HL-60/S4 treated with retinoic acid at 250 ng/mL for 4 days and 3 days (cell line): ENCODE measurements around the gene ELMO1.

Experiments used
- in situ Hi-C: fragments of 300-500 bp; cut with MboI; formaldehyde crosslinking; loops from 2 replicates; pipeline ENCODE4 v1.7.0; 2022; ENCODE audit warnings: low sequenced_read_pairs

The ELMO1 gene

DNA sequence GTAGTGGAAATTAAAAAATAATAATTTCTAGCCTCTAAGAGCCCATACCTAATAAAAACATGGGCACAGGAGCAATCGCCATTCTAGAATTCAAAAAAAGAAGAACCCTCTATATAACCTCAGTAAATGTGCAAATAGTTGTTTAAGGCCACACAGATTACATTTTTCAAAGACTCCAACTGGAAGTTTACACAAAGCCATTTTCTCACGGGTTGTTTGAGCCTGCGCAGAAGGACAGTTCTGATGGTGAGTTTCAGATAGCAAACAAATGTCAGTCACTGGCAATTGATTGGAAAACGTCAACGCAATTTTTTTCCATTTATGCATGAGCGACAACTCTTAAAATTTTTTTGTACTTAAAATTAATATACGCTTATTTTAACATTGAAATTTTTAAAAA lies 23.0 kb upstream of the ELMO1 start:
- in situ Hi-C loops: no loop called here

DNA sequence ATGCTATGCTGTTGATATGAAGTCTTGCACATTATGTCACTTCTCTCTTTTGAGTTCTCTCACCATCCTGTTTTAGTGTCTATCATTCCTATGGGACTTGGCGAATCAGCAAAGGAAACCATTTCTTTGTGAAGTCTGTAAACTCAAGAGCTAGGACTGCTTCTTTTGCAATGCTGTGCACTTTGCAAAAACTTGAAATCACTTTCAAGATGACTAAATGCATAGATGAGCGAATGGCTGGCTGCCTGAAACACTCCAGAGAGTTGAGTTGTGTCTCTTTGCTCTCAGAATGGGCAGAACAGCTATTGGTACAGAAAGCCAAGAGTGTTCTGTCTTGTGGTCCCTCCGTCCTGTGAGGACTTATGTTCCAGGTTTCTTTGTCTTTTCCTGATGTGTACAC lies 18.3 kb upstream of the ELMO1 start:
- in situ Hi-C loops: no loop called here

DNA sequence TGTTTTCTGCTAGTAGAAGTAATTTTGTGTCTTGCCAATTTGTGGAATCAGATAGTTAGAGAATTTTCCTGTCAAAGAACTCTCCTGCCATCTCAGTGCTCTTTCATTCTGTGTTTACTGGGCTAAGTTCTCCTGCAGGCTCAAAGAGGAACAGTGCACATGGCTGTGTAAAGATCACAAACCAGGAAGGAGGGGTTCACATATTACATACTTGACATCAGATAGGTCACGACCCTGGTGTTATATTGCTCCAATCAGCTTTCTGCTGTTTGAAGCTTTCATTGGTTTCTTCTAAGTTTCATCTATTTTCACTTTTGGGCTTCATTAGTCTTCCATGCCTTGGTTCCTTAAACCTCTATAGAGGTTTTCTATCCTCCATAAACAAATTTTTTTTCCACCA lies 13.5 kb upstream of the ELMO1 start:
- in situ Hi-C loops: no loop called here

DNA sequence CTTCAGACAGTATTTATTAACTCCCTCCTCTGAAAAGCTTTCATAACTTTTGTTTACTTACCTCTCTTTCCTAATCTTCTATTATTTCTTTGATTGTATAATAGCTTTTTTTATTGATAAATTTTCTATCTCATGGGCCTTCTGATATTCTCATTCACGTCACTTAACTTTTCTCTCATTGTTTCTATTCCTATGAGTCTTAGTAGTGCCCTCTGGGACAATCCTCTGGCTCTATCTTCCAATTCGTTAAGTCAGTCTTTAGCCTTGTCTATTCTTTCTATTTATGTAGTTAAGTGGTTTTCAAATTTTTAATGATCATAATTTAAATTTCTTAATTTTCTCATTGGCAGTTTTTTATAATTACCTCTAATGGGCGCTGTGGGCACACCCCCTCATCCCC lies 6.4 kb upstream of the ELMO1 start:
- in situ Hi-C loops: no loop called here

DNA sequence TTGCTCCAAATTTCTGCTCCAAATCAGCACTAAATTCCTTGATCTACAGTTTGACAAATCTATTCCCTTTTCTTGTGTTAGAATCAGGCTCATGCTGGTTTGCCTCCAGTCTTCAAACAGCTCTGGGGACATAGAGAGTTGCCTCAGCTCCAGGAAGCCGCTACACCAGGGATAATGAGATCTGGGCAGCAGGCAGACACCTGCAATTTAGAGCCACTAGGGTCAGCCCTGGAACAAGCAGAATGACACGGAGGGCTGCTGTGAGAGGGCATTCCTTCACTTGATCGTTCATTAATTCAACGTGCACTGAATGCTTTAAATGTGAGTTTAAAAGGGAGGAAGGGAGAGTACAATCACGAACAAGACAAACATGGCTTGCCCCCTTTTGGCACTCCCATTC lies 3.7 kb upstream of the ELMO1 start:
- in situ Hi-C loops: no loop called here

DNA sequence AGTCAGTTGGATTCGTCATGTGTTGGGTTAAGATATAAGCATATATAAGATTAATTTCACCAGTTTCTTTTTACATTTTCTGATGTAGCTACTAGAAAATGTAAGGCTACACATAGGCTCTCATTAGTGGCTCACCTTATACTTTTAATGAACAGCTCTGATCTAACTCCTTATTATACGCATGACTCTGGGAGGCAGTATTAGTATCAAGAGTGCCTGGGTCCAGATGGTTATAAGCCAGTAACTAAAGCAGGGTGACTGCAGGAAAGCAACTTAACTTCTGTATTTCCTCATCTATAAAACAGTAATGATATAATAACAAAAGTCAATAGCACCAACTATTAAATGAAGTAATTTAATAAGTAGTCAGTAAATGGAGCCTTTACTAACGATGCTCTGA lies 1.4 kb upstream of the ELMO1 start:
- in situ Hi-C loops: no loop called here

DNA sequence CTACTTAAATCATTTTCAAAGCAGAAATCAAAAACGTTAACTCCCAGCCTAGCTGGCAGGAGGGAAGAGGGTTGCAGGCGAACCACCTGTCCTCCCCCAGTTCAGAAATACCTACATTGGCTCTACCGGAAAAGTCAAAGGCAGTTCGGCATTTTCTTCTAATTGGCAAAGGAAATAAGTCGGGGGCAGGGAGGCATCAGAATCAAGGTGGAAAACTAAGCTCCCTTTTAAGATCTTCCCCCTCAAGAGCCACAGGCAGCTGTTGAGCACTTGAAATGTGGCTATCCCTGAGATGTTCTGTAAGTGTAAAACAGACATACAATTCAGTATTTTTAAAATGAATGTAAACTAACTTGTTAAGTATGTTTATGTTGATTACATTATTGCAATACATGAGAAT lies 957 bp upstream of the ELMO1 start:
- in situ Hi-C loops: no loop called here

DNA sequence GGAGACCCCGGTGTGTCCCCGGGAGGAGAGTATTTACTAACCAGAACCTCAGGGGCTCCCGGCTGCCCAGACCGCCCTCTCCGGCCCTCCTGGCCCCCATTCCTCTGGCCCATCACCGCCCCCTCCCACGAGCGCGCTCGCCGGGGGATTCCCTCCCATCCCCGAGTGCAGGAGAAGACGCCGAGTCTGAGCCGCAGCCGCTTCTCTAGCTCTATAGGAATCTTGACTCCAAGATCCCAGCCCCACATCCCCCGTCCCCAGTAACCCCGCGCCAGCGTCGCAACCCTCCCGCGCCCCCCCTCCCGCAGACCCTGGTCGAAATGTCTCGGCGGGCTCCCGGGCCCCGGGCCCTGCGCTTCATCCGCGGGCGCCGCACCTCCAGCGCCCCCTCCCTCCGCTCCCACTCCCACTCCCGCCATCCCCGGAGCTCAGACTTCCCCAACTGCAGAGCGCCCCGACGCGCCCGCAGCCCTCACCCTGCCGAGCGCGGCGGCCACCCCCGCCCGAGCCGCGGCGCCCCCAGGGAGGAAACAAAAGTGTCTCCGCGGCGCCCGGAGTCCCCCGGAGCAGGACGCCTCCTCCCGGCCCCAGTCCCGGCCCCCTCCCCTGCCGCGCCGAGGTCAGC lies 541 bp downstream of the ELMO1 start:
- in situ Hi-C loops: no loop called here

DNA sequence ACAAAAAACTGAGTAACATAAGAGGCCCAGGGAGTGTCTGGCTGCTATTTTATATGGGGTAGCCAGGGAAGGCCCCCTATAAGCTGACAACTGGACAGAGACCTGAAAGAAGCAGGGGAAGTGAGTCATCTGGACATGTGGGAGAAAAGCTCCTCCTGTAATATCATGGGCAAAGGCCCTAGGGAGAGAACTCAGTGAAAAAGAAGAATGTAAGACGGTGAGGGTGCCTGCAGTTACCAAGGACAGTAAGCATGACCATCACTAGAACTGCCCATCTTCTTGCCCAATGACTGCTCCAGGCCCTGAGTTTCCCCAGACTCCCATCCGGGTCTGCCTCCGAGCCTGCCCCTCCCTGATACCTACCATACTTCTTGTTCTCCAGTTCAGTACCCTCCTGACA lies 2.3 kb downstream of the ELMO1 start:
- in situ Hi-C loops: no loop called here

DNA sequence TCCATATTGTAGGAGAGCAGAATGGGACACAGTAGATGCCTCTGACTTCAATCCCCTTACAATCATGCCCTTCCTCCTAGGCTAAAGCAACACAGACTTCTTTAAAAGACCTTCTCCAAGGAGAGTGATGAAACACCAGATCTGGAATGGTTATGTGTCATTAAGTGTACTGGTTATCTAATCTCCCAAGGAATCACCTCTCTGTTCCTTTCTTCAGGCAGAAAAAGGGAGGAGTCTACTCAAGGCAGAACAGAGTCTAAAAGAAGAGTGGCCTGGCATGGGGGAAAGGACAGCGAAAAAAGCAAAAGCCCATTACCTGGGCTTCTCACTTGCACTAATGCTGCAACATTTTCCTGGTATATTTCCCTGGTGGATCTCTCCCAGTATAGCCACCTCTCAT lies 2.9 kb downstream of the ELMO1 start:
- in situ Hi-C loops: no loop called here

DNA sequence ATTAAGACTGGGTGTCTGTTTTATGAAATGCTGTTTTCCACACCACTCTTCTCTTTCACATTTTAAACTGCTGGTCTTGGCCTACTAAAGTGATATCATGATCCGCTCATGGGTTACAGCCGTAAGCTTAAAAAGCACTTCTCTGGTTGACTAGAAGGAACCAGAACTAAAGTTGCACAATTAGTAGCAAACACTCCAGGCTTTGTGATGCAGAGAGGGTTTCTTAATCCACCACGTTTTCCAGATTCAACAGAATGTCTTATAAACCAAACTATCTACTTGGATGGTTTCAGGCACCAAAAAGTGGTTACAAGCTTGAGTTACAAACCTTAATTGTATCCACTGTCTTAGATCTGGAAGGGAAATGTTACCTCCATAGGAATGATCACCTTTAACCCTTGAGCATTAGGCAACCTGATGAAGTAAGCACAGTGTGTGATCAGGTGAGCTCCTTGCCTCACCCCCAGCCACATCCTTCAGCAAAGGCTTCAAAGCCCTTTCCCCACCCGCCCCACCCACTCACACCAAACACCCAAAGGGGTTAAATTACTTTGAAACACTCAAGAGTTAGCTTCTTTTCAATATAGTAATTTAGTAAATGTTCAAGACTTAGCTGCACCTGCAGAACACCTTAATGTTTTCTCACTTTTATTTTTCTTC lies 3.5 kb downstream of the ELMO1 start:
- in situ Hi-C loops: no loop called here

DNA sequence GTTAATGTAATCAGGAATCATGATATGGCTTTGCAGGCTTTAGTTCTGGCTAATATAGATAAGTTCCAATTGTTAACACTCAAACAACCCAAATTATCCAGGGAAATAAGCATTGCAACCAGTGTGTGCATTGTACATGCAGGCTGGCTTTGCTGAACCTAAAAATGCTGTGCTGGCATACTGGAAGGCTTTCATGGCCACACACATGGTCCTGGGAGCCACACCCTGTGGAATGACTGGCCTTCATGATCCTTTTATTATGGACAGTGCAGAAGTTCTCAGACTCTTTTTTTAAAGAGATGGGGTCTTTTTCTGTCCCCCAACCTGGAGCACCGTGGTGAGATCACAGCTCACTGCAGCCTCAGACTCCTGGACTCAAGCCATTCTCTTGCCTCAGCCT lies 5.0 kb downstream of the ELMO1 start:
- in situ Hi-C loops: no loop called here

DNA sequence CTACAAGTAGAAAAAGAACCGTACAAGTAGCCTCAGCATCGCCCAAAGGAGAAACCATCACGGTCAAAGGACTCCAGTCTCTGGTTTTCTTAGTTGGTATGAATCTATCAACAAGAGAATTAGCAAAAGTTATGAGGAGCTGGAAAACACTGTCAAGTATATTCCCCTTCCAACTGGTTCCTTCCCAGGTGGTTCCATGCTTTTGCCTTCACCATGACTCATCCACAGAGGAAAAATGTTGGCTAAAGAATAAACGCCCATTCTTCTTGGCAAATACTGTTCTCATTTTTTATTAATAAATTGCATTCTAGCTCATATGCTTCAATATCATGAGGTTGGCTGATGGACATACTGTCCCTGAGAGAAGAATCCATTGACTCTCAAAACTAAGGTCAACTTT lies 6.4 kb downstream of the ELMO1 start:
- in situ Hi-C loops: no loop called here

DNA sequence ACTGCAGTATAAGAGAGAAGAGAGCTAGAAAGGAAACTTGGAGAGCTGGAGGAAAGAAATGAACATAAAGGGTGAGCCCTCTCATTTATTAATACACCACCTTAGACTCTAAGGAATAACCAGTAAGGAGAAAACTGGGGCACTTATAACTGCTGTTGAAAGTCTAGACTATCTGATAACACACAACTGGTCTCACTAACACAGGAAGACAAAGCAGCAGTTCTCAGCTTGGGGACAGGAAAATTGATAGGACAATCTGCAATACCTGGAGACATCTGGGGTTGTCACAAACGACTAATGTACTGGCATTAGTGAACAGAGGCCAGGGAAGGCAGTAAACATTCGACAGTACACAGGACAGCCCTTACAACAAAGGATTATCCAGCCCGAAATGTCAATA lies 6.8 kb downstream of the ELMO1 start:
- in situ Hi-C loops: no loop called here

DNA sequence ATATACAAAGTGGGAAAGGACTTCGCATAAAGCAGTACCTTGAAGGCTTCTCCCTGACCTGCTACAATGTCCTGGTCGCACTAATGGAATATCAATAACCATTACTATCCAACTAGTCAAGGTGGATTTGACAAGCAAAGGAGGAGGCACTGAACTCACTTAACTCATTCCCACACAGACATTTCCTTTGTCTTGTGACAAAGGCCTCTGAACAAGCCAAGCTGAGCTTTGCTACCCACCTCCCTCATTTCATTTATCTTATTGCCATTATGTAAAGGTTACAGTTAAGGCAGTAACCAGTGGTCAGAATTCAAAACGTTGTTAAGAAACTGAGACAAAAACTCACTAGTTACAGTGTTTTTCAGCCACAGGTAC lies 7.3 kb downstream of the ELMO1 start:
- in situ Hi-C loops: no loop called here

DNA sequence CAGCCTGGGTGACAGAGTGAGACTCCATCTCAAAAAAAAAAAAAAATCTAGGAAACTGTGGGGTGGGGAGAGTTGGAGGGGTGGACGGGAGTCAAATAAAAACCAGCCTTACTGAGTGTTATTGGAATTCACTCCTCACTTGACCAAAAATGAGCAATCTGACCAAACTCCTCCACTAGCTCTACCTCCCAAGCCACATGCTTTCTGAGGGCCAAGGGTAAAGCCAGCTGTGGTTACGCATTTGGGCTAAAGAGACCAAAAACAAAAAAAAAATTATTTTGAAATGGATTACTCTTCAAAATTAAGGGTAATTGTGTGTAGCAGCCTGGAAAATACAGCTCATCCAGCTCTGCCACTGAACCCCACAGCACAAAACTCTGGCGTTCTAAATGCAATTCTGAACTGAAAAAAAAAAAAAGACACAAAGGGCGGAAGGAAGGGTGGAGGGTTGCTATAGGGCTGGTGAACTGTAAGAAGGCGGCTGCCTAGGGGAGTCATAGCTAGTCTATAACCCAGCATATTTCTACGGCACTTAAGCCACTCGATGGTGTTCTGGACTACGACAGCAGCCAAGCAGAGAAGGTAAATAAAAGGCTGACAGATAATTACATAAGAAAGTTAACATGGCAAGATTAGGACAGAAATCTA lies 7.8 kb downstream of the ELMO1 start:
- in situ Hi-C loops: no loop called here

DNA sequence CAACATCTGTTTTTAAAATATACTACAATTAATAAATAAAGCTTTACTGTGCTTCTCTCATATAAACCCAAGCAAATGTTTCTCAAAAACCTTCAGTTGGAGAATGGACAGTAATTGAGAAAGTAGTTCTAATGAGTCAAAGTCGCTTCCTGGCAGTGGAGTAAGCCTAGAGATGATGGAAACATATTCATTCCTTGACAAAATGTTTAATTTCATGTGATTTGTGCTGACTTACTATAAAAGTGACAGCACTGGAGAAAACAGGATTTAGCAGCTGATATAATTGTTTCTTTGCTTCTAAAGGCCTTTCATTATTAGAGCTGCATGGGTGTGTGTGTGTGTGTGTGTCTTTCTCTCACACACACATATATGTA lies 9.0 kb downstream of the ELMO1 start:
- in situ Hi-C loops: no loop called here

DNA sequence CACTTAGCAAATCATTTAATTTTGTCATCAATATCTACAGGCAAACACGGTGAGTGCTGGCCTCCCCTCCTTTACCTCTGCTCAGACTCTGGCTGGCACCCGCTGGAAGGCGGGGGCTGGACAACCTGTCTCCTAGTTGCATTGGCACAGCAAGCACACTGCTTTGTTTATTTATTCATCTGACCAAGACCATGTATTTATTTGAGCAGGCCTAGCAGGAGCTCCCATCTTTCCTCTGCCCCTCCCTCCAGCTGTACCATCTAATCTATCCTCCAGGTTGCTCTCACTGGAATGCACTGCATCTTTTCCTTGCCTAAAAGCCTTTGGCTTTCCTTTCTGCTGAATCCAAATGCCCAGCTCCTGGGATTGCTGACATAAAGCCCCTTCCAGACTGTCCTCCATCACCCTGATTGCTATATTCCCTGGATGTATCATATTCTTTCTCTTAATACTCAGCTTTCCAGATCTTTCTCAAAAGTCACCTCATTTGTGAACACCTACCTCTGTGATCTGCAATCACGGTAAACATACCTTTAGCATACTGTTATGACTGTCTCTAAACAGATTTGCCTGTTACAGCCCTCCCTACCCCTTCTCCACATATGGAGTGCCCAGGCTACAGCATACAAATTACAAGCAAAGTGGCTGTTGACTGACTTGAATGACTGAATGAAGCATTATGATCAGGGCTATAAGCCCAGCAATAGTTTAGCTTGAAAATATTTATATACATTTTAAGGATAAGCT lies 9.6 kb downstream of the ELMO1 start:
- in situ Hi-C loops: no loop called here

DNA sequence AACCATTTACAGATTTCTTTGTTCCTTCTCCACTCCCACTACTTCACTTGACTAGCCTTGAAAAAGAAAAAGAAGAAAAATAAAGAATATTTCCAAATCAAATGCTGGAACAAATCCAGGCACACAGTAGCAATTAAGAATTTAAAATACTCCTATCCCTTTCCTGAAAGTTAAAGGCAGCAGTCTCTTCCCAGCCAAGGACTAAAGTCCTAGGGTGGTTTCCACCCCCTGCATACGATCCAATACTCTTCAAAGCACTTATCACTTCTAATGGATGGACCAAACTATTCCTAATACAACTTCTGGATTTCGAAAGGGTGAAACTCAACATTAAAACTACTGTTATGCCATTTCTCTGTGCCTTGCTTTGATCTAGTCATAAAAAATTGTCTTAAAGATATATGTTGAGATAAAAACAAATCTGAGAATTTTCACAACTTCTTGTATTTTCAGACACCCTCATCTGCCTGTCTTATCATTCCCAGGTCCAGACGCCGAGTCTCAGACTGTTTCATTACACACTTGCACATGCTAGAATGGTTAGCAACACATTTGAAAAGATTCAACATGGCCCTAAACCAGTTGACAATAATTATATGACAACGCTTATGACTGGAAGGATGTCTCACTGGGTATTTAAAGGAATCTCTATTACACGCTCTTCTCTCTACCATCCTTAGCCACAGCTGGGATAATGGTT lies 13.4 kb downstream of the ELMO1 start:
- in situ Hi-C loops: no loop called here

DNA sequence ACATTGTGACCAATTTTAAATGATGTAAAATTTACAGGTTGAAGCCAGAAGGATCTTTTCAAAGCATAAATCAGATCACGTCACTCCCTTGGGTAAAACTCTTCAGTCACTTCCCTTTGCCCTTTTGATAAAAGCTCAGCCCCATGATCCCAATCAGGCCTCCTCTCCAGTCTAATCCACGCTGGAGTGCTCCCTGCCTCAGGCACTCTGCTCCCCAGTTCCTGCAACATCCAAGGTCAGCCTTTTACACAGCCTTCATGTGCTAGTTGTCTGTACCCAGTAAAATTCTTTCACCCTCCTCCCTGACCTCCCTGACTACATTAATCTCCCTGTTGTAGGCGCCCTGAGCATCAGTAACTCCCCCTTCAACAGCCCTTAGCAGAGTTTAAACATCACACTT lies 14.1 kb downstream of the ELMO1 start:
- in situ Hi-C loops: no loop called here

DNA sequence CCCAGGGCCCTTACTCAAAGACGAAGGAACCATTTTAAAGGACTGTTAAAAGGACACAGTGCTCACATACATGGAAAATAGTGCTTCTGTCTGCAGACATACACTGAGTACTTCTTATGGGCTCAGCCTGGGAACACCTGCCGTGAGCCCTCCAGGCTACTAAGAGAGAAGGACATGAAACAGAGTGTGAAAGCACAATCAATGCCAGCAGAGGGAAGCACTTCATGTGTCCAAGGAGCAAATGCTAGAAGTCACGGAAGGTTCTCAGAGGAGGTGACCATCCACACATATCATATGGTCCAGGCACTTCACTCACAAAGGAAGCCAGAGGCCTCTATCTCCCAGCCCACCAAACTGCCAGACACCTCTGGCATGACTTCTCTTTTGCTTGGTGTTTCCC lies 15.5 kb downstream of the ELMO1 start:
- in situ Hi-C loops: no loop called here
